Upper lobe of left lung (tissue), 6 donors: Measurements from ENCODE around the gene CD79A. TPM values are rescaled to one million over a fixed set of nuclear protein-coding genes. Genes with fewer than 3 reads are reported as not detected.
A peak's percentile ranks its signal among the peaks of the same experiment; 100 is the strongest.

Experiments
- ATAC-seq, 2 donors: fragments of 200-7000 bp; cut with Tn5 transposase; one replicate each; pipeline ENCODE4 v1.9.1; 2022; ENCODE audit warnings: mild to moderate bottlenecking in 2 of 2, moderate library complexity in 2 of 2; ENCODE audit not compliant: low FRiP score in 2 of 2
- DNase-seq, 2 donors: peaks; one replicate each; pipeline ENCODE4 v3.0.0-alpha.2; 2019 to 2020
- H3K27ac ChIP-seq, 4 donors: fragments of 200-600 bp; sonication (generic); one replicate each; pipeline ENCODE4 v1.5.1; 2016 to 2019
- H3K27me3 ChIP-seq, 4 donors: fragments of 200-600 bp; sonication (generic); one replicate each; pipeline ENCODE4 v1.5.1; 2017 to 2019
- H3K36me3 ChIP-seq, 4 donors: fragments of 200-600 bp; sonication (generic); one replicate each; pipeline ENCODE4 v1.5.1; 2016 to 2019
- H3K4me1 ChIP-seq, 4 donors: fragments of 200-600 bp; sonication (generic); one replicate each; pipeline ENCODE4 v1.5.1; 2018 to 2019
- H3K4me3 ChIP-seq, 4 donors: fragments of 200-600 bp; sonication (generic); one replicate each; pipeline ENCODE4 v1.5.1; 2017 to 2019; ENCODE audit warnings: mild to moderate bottlenecking in 2 of 4, moderate library complexity in 1 of 4
- H3K9me3 ChIP-seq, 4 donors: fragments of 200-600 bp; sonication (generic); one replicate each; pipeline ENCODE4 v1.5.1; 2018 to 2019
- EP300 ChIP-seq, 4 donors: sonication (generic); formaldehyde crosslinking; IDR thresholded peaks; one replicate each; pipeline ENCODE4 v1.5.1; 2017; ENCODE audit warnings: antibody characterized with exemption in 4 of 4, control low read depth in 2 of 4
- POLR2A ChIP-seq, 4 donors: fragments of 450-650 bp; IDR thresholded peaks; one replicate each; pipeline ENCODE4 v1.5.1; 2016 to 2017; ENCODE audit warnings: antibody characterized with exemption in 4 of 4, mild to moderate bottlenecking in 2 of 4
- POLR2AphosphoS5 ChIP-seq, 2 donors: sonication (generic); formaldehyde crosslinking; IDR thresholded peaks; one replicate each; pipeline ENCODE4 v1.5.1; 2017; ENCODE audit warnings: antibody characterized with exemption in 2 of 2
- WGBS, 2 donors: methylation state at CpG; one replicate each; pipeline ENCODE4 v1.1.5; 2017 to 2018; 5-methylcytosine and 5-hydroxymethylcytosine counted together
- total RNA-seq, 6 donors: library from RNA; depleted of rRNA in 4 of 6; stranded (reverse); fragments of >200 nt in 4 of 6; gene quantifications; one replicate each; pipeline versions ENCODE4 v1.1.0 to v1.2.1, GENCODE V29; 2016 to 2021
- TF ChIP-seq, protein P1 (sequence below), 6 experiments: fragments of 450-650 bp in 4 of 6; fragments of 200-600 bp in 2 of 6; sonication (generic) in 2 of 6; IDR thresholded peaks; one replicate each; pipeline ENCODE4 v1.5.1; 2016 to 2019; ENCODE audit warnings: antibody characterized with exemption in 6 of 6
- donor health status: DM: no; HTN: no; CAD: no; lungs with moderate emphysema.
- donor health status: DM: no; HTN: yes; CAD: no; lungs with severe emphysema.

CD79A gene
- total RNA-seq, 6 donors from 2014 or later, result 0.76 to 4.7 (median 4.1) TPM; not detected in 1

DNA sequence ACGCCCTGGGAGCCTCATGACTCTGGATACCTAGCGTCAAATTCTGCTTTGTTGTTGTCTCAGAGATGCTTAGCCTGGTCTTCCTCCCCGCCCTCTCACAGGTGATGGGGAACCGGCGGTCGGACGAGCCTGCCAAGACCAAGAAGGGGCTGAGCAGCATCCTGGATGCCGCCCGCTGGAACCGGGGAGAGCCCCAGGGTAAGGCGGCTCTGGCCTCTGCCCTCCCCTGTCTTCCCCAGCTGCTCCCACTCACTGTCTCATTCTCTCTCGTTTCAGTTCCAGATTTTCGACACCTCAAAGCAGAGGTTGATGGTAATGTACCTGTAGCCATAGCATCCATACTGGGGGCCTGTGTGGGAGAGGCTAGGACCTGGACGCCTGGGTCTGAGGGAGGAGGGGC is 17.3 kb downstream of the CD79A start:
- no peaks in the 10 kb centered on the region for H3K9me3 ChIP-seq
- H3K27ac ChIP-seq, result no peak overlapping the region
- no peaks in the 10 kb centered on the region for H3K27me3 ChIP-seq
- H3K4me3 ChIP-seq, result no peak overlapping the region
- no peak for TF ChIP-seq POLR2A (IDR thresholded peaks at IDR 0.05)
- peaks cover 0 to 15% (median 0%) of the 10 kb centered on the region in 4 donors for H3K4me1 ChIP-seq
- peaks cover 28 to 91% (median 81%) of the 10 kb centered on the region in 4 donors for H3K36me3 ChIP-seq
- peak in 1 of 2 donors; percentile 45 for DNase-seq
- 90 to 93% methylated on average over 9 to 14 of the region's 14 CpGs for WGBS, 2 donors
- no peak for ATAC-seq

DNA sequence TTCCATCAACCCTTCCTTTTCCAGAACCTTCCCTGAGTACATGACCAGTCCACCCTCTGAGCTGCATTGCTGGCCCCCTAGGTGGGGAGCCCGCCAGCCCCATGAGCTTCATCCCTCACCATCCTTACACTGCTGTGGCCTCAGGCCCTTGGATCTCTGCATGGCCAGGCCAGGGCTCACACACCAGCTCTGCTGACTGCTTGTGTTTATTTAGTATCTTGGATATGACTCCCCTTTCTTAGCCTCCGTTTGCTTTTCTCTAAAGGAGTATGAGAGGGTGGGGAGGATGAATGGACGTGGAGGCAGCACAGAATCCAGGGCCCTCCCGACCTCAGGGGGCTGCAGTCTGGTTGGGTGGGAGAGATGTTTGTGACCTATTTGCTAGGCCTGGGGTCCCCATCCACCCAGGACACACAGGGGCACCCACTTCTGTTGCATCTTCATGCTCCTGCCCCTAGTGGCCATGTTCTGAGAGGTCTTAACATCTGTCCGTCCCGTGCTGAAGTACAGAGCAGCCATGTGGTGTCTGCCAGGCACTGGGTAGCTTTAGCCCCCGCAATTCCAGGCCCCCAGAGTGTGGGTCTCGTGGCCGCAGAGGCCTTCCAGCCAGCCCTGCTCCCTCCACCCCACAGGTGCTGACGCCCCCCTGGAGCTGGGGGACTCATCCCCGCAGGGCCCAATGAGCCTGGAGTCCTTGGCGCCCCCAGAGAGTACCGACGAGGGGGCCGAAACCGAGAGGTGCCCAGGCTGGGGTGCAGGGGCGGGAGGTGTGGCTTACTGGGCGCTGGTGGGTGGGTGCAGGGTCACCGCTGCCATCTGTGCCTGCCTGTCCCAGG is 18.9 kb downstream of the CD79A start:
- WGBS, 2 donors, result 87 to 92% methylated on average over 16 to 19 of the region's 19 CpGs
- peak in 1 of 2 donors; percentile 52 for DNase-seq
- H3K4me3 ChIP-seq, result no peak overlapping the region
- peaks cover 0 to 10% (median 0%) of the 10 kb centered on the region in 4 donors for H3K4me1 ChIP-seq
- peaks cover 34 to 91% (median 84%) of the 10 kb centered on the region in 4 donors for H3K36me3 ChIP-seq
- no peak for TF ChIP-seq POLR2AphosphoS5 (IDR thresholded peaks at IDR 0.05)
- TF ChIP-seq, protein P1, sequence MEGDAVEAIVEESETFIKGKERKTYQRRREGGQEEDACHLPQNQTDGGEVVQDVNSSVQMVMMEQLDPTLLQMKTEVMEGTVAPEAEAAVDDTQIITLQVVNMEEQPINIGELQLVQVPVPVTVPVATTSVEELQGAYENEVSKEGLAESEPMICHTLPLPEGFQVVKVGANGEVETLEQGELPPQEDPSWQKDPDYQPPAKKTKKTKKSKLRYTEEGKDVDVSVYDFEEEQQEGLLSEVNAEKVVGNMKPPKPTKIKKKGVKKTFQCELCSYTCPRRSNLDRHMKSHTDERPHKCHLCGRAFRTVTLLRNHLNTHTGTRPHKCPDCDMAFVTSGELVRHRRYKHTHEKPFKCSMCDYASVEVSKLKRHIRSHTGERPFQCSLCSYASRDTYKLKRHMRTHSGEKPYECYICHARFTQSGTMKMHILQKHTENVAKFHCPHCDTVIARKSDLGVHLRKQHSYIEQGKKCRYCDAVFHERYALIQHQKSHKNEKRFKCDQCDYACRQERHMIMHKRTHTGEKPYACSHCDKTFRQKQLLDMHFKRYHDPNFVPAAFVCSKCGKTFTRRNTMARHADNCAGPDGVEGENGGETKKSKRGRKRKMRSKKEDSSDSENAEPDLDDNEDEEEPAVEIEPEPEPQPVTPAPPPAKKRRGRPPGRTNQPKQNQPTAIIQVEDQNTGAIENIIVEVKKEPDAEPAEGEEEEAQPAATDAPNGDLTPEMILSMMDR (IDR thresholded peaks at IDR 0.05), result no peak
- no peak for TF ChIP-seq EP300 (IDR thresholded peaks at IDR 0.05)
- no peak for TF ChIP-seq POLR2A (IDR thresholded peaks at IDR 0.05)
- H3K27me3 ChIP-seq, result no peaks in the 10 kb centered on the region
- no peak overlapping the region for H3K27ac ChIP-seq
- no peaks in the 10 kb centered on the region for H3K9me3 ChIP-seq
- ATAC-seq, result peak in 1 of 2 donors; percentile 20

DNA sequence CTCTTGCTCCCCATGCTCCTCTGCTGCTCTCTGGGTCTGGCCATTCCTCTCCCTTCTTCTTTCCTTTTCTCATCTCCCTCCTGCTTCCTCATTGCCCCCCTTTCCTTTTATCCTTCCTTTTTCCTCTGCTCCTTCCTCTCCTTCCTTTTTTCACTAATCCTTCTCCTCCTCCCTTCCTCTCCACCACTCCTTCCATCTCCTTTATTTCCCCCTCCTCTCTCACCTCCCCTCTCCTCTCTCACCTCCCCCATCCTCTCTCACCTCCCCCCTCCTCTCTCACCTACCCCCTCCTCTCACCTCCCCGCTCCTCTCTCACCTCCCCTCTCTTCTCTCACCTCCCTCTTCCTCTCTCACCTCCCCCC is 19.5 kb downstream of the CD79A start:
- Histone ChIP-seq H3K4me3 (no peak overlapping the region), H3K36me3 (peaks cover 39 to 93% (median 85%) of the 10 kb centered on the region in 4 donors), H3K27me3 (no peaks in the 10 kb centered on the region), H3K9me3 (no peaks in the 10 kb centered on the region), H3K4me1 (peaks cover 0 to 9% (median 0%) of the 10 kb centered on the region in 4 donors), H3K27ac (no peak overlapping the region)
- WGBS, 2 donors, result 69% methylated on average over 1 of the region's 1 CpG; no CpG with 5 or more reads in 1 of the 2 donors
- DNase-seq (no peak), ATAC-seq (no peak)
- TF ChIP-seq POLR2AphosphoS5 (IDR thresholded peaks at IDR 0.05) (no peak), POLR2A (IDR thresholded peaks at IDR 0.05) (no peak), EP300 (IDR thresholded peaks at IDR 0.05) (no peak)
- TF ChIP-seq, protein P1 (IDR thresholded peaks at IDR 0.05), result no peak

DNA sequence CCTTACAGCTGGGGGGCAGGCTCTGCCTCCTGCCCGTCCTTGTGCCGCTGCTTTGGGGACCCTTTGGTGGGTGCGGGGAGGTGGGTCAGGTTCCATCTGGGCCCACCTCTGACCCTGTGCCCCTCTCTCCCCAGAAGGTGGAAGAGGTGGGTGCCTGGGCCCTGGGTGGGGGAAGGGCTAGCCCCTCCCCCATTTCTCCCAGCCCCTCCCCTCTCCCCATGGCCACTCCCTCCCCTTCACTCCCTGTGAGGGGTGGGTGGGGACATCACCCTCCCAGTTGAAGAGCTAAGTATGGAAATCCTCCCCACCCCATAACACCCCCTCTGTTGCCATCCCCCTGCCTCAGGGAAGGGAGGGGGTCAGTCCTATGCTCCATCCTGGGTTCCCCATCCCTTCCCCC is 20.1 kb downstream of the CD79A start:
- Histone ChIP-seq H3K27me3 (no peaks in the 10 kb centered on the region), H3K4me3 (no peak overlapping the region), H3K4me1 (peaks cover 0 to 6% (median 0%) of the 10 kb centered on the region in 4 donors), H3K9me3 (no peaks in the 10 kb centered on the region), H3K36me3 (peaks cover 46 to 93% (median 85%) of the 10 kb centered on the region in 4 donors), H3K27ac (no peak overlapping the region)
- DNase-seq (no peak), ATAC-seq (no peak)
- TF ChIP-seq, protein P1 (IDR thresholded peaks at IDR 0.05), result no peak
- TF ChIP-seq EP300 (IDR thresholded peaks at IDR 0.05) (no peak), POLR2A (IDR thresholded peaks at IDR 0.05) (no peak), POLR2AphosphoS5 (IDR thresholded peaks at IDR 0.05) (no peak)
- WGBS, 2 donors, result 100% methylated on average over 1 to 3 of the region's 3 CpGs

DNA sequence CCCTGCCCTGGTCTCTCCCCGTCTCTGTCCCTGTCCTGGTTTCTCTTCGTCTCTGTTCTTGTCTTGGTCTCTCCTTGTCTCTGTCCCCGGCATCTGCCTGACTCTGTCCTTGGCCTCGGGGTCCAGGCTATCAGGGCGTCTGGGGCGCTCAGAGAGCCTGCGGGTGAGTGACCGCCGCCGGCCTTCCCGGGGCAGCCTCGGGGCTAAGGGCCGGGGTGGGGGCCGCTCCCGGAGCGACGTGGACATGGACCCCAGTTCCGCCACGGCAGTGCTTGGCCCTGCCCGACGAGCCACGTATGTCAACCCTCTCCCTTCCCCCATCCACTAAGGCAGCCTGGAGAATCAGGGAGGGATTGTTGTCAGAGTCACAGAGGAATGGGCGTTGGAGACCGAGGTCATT is 20.7 kb downstream of the CD79A start:
- Histone ChIP-seq H3K9me3 (no peaks in the 10 kb centered on the region), H3K36me3 (peaks cover 51 to 93% (median 85%) of the 10 kb centered on the region in 4 donors), H3K4me1 (peaks cover 0 to 3% (median under 1%) of the 10 kb centered on the region in 4 donors), H3K4me3 (no peak overlapping the region), H3K27ac (no peak overlapping the region), H3K27me3 (no peaks in the 10 kb centered on the region)
- 90 to 93% methylated on average over 19 to 24 of the region's 24 CpGs for WGBS, 2 donors
- DNase-seq (peak in 1 of 2 donors; percentile 77), ATAC-seq (peak in 1 of 2 donors; percentile 26)
- no peak for TF ChIP-seq POLR2A (IDR thresholded peaks at IDR 0.05)
- TF ChIP-seq, protein P1 (IDR thresholded peaks at IDR 0.05), result no peak
- no peak for TF ChIP-seq POLR2AphosphoS5 (IDR thresholded peaks at IDR 0.05)
- TF ChIP-seq EP300 (IDR thresholded peaks at IDR 0.05), result no peak
